AG09319 (cell line): ENCODE data around the gene CPVL.

Source experiments
- DNase-seq: peaks from one replicate; pipeline ENCODE4 v3.0.0-alpha.2; 2010; ENCODE audit warnings: low read depth; ENCODE audit errors: extremely low read depth
- CTCF ChIP-seq: IDR thresholded peaks from 2 replicates; pipeline ENCODE4 v1.5.1; 2011; ENCODE audit warnings: low read depth, mild to moderate bottlenecking, inconsistent platforms, low read length, moderate library complexity

CPVL gene

DNA sequence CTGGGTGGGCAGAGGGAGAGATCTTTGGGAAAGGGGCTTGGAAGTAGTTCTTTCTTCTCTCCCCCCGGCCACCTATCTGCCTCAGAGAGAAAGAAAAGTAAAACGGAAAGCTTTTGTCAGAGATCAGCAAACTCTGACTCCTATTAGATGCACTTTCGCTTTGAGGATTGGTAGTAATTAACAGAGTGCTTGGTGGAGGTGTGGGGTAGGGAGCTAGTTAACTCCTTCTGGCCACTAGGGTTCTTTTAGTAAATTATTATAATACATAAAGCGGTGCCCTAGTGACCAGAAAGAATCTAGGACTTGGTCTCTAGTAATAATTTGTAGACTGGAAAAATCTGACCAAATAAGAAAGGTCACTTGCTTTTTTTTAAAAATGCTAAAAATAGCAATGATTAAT lies 54.6 kb downstream of the CPVL start:
- TF ChIP-seq CTCF: no peak
- DNase-seq: no peak

- DNase-seq: no peak
- no peak for TF ChIP-seq CTCF
These were observed 55.3 kb downstream of the CPVL start for GRCh38 chr7:29090836-29091601.

GRCh38 chr7:29090151-29090805 lies 56.1 kb downstream of the CPVL start:
- no peak for DNase-seq
- no peak for TF ChIP-seq CTCF

GRCh38 chr7:29087840-29088170 lies 58.5 kb downstream of the CPVL start:
- DNase-seq: no peak
- TF ChIP-seq CTCF: no peak

- DNase-seq: no peak
- no peak for TF ChIP-seq CTCF
These were observed 59.8 kb downstream of the CPVL start for GRCh38 chr7:29086545-29086944.

GRCh38 chr7:29084832-29085231 lies 61.5 kb downstream of the CPVL start:
- TF ChIP-seq CTCF: no peak
- DNase-seq: no peak

GRCh38 chr7:29080803-29081202 lies 65.5 kb downstream of the CPVL start:
- no peak for DNase-seq
- TF ChIP-seq CTCF: no peak
